Coronary artery (tissue), 2 donors: ENCODE measurements around the gene BORCS6.
"Not testable (repeated sequence)": the region's sequence is repeated elsewhere in the genome, so short reads cannot be mapped to it uniquely, and the experiment has no call there.

Source experiments
- DNase-seq: peaks from one replicate; pipeline ENCODE4 v3.0.0-alpha.2; 2017; ENCODE audit warnings: low spot score
- H3K27ac ChIP-seq, 2 donors: fragments of 200-600 bp; sonication (generic); one replicate each; pipeline ENCODE4 v1.5.1; 2016 to 2019
- H3K4me3 ChIP-seq: fragments of 200-600 bp; sonication (generic); 2 replicates; pipeline ENCODE4 v1.5.1; 2016; ENCODE audit warnings: mild to moderate bottlenecking, moderate library complexity
- TF ChIP-seq, protein P1 (sequence below): fragments of 200-600 bp; sonication (generic); IDR thresholded peaks from one replicate; pipeline ENCODE4 v1.5.1; 2019; ENCODE audit warnings: antibody characterized with exemption

Gene BORCS6

GRCh38 chr17:8222380-8222629 is 32.3 kb upstream of the BORCS6 start:
- Histone ChIP-seq H3K27ac (peak overlapping the region; percentile 86 to 94), H3K4me3 (peak overlapping the region; percentile 76)
- TF ChIP-seq, protein P1, sequence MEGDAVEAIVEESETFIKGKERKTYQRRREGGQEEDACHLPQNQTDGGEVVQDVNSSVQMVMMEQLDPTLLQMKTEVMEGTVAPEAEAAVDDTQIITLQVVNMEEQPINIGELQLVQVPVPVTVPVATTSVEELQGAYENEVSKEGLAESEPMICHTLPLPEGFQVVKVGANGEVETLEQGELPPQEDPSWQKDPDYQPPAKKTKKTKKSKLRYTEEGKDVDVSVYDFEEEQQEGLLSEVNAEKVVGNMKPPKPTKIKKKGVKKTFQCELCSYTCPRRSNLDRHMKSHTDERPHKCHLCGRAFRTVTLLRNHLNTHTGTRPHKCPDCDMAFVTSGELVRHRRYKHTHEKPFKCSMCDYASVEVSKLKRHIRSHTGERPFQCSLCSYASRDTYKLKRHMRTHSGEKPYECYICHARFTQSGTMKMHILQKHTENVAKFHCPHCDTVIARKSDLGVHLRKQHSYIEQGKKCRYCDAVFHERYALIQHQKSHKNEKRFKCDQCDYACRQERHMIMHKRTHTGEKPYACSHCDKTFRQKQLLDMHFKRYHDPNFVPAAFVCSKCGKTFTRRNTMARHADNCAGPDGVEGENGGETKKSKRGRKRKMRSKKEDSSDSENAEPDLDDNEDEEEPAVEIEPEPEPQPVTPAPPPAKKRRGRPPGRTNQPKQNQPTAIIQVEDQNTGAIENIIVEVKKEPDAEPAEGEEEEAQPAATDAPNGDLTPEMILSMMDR, result no peak
- DNase-seq, result no peak

GRCh38 chr17:8221663-8222379 is 31.8 kb upstream of the BORCS6 start:
- peak overlapping the region; percentile 76 for H3K4me3 ChIP-seq
- TF ChIP-seq, protein P1, result no peak
- H3K27ac ChIP-seq, result peak overlapping the region; percentile 86 to 94
- DNase-seq, result peak; percentile 91

DNA sequence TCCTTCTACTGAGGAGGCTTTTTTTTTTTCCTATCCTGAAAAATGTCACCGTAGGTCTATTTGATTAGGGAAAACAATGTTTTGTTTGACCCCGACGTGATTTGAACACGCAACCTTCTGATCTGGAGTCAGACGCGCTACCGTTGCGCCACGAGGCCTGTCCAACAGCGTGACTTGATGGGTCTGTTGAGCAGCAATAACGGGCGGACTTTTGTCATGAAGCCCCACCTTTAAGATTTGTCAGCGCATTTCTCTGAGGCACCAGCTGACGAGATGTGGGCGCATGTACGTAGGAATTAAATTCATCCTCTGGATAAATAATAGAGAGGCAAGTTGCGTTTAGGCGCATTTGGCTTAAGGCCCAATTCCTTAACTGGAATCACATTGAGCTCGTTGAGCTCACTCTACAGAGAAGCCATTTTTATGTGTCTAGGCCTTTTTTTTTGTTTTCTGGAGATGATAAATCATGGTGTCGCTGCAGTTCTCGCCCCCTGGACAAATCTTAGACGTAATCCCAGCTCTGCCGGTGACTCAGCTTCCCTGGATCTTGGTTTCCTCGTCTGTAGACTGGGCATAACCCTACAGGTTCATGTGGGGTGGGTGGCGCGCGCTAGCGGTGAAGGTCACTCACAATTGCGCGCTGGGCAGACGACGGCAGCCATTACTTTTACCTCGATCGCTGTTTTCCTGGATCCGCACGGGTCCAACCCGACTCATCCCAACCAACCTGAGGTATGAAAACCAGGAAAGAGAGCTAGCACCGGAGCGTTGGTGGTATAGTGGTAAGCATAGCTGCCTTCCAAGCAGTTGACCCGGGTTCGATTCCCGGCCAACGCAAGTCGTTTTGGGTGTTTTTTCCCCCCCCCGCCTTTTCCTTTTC is 31.0 kb upstream of the BORCS6 start:
- peak overlapping the region; percentile 76 for H3K4me3 ChIP-seq
- TF ChIP-seq, protein P1, result no peak
- DNase-seq, result peak; percentile 93
- H3K27ac ChIP-seq, result peak overlapping the region; percentile 86 to 94

- DNase-seq, H3K4me3 ChIP-seq, H3K27ac ChIP-seq: not testable (repeated sequence)
Measured at GRCh38 chr17:8214000-8214399, 24.0 kb upstream of the BORCS6 start.

DNA sequence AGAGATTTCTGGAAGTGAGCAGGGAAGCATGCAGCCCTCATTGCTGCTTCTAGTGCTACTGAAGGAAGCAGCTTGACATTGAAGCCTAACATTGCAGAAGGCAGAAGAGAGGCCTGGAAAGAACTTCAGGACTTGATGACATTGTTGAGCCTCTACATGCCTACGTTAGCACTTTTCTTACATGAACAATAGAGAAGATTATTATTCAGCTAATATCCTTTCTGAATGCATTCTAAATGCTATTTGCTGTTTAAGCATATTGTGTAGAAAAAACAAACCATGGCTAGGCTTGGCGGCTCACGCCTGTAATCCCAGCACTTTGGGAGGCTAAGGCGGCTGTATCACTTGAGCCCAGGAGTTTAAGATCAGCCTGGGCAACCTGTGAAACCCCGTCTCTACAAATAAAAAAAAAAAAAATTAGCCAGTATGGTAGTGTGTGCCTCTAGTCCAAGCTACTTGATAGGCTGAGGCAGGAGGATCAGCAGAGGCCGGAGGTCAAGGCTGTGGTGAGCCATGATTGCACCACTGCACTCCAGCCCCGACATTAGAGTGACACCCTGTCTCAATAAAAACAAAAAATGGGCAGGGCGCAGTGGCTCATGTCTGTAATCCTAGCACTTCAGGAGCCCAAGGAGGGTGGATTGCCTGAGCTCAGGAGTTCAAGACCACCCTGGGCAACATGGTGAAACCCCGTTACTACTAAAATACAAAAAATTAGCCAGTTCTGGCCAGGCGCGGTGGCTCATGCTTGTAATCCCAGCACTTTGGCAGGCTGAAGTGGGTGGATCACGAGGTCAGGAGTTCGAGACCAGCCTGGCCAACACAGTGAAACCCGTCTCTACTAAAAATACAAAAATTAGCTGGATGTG is 22.6 kb upstream of the BORCS6 start:
- TF ChIP-seq, protein P1, result no peak
- H3K27ac ChIP-seq, result no peak overlapping the region
- no peak overlapping the region for H3K4me3 ChIP-seq
- DNase-seq, result no peak

GRCh38 chr17:8210761-8211458 is 20.9 kb upstream of the BORCS6 start:
- TF ChIP-seq, protein P1, result no peak
- Histone ChIP-seq H3K4me3 (peak overlapping the region; percentile 62), H3K27ac (peak overlapping the region; percentile 59 to 81)
- no peak for DNase-seq
